Upper lobe of left lung (tissue), 4 donors: ENCODE measurements around the gene LRRC74A.

Source experiments
- POLR2A ChIP-seq, 4 donors: fragments of 450-650 bp; IDR thresholded peaks; one replicate each; pipeline ENCODE4 v1.5.1; 2016 to 2017; ENCODE audit warnings: antibody characterized with exemption in 4 of 4, mild to moderate bottlenecking in 2 of 4
- POLR2AphosphoS5 ChIP-seq, 2 donors: sonication (generic); formaldehyde crosslinking; IDR thresholded peaks; one replicate each; pipeline ENCODE4 v1.5.1; 2017; ENCODE audit warnings: antibody characterized with exemption in 2 of 2
- TF ChIP-seq, protein P1 (sequence below), 6 experiments: fragments of 450-650 bp in 4 of 6; fragments of 200-600 bp in 2 of 6; sonication (generic) in 2 of 6; IDR thresholded peaks; one replicate each; pipeline ENCODE4 v1.5.1; 2016 to 2019; ENCODE audit warnings: antibody characterized with exemption in 6 of 6

DNA sequence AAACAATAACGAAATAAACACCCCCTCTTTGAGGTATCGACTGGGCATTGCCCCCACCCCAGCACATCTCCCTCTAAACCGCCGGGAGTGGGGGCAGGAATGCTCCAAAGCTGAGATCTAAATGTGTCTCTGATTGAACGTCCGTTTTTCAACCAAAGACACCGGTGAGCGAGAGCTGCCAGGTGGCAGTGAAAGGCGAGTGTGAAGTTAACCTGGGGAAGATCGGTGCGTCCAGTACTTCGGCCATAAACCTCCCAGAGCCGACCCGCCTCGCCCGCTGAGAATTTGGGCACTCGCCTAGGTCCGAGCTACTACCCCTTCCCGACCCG is 14.2 kb upstream of the LRRC74A start:
- TF ChIP-seq, protein P1, sequence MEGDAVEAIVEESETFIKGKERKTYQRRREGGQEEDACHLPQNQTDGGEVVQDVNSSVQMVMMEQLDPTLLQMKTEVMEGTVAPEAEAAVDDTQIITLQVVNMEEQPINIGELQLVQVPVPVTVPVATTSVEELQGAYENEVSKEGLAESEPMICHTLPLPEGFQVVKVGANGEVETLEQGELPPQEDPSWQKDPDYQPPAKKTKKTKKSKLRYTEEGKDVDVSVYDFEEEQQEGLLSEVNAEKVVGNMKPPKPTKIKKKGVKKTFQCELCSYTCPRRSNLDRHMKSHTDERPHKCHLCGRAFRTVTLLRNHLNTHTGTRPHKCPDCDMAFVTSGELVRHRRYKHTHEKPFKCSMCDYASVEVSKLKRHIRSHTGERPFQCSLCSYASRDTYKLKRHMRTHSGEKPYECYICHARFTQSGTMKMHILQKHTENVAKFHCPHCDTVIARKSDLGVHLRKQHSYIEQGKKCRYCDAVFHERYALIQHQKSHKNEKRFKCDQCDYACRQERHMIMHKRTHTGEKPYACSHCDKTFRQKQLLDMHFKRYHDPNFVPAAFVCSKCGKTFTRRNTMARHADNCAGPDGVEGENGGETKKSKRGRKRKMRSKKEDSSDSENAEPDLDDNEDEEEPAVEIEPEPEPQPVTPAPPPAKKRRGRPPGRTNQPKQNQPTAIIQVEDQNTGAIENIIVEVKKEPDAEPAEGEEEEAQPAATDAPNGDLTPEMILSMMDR (IDR thresholded peaks at IDR 0.05) = no peak
- TF ChIP-seq POLR2A (IDR thresholded peaks at IDR 0.05) (no peak), POLR2AphosphoS5 (IDR thresholded peaks at IDR 0.05) (no peak)
